Spleen (tissue), 7 donors: ENCODE results near the gene FLYWCH1.

Source experiments
- CTCF ChIP-seq, 11 experiments: fragments of 200-600 bp in 7 of 11; fragments of 450-650 bp in 4 of 11; sonication (generic) in 4 of 11; IDR thresholded peaks in 8 of 11; conservative IDR thresholded peaks in 3 of 11; 1 replicate in 7 of 11; 2 replicates in 4 of 11; pipeline versions ENCODE4 v1.4.0 to v1.8.0; 2016 to 2021; ENCODE audit warnings: antibody characterized with exemption in 11 of 11, inconsistent platforms in 4 of 11, mild to moderate bottlenecking in 1 of 11
- POLR2A ChIP-seq, 3 donors: fragments of 450-650 bp; IDR thresholded peaks; one replicate each; pipeline ENCODE4 v1.5.1; 2017; ENCODE audit warnings: antibody characterized with exemption in 3 of 3, mild to moderate bottlenecking in 1 of 3
- POLR2AphosphoS5 ChIP-seq, 3 donors: sonication (generic); formaldehyde crosslinking; IDR thresholded peaks; one replicate each; pipeline ENCODE4 v1.5.1; 2017; ENCODE audit warnings: antibody characterized with exemption in 3 of 3
- donor health status: DM: no; HTN: no; CAD: no; lungs with moderate emphysema.
- donor health status: DM: no; HTN: no; CAD: no.
- donor health status: DM: no; HTN: no; CAD: no.

DNA sequence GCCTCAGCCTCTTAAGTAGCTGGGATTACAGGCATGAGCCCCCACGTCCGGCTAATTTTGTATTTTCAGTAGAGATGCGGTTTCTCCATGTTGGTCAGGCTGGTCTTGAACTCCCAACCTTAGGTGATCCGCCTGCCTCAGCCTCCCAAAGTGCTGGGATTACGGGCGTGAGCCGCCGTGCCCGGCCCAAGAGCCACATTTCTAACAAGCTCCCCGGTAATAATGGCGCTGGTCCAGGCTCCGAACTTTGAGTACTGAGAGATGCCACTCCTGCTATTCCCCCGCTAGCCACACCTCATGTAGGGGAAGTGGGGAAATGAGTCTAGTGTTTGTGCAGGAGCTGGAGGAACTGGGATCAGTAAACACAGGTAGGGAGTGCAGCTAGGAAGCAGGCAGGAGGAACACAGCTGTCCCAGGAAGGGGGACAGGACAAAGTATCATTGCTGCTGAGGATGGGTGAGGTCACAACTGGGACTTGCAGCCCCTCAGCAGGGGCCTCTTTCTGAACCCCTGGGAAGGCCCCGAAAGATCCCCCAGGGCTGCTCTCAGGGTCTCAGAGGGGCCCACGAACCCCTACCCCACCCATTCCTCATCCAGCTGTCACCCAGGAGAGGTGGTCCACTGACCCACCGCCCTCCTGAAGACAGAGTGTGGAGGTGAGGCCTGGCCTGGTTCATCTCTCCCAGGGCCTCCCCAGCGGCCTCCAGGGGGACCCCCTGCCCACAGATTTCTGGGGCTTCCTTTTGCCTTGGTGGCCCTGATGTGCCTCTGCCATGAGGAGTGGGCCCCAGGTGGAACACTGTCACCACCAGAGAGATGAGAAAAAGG, 48.7 kb downstream of the FLYWCH1 start:
- TF ChIP-seq CTCF (IDR thresholded peaks at IDR 0.05 in 8 of 11, conservative IDR thresholded peaks at IDR 0.05 in 3 of 11) (no peak), POLR2A (IDR thresholded peaks at IDR 0.05) (no peak), POLR2AphosphoS5 (IDR thresholded peaks at IDR 0.05) (no peak)
